ENCODE data around the gene MOV10L1.

- no peak for TF ChIP-seq CTCF (IDR thresholded peaks at IDR 0.05)
- TF ChIP-seq POLR2A (IDR thresholded peaks at IDR 0.05), result no peak
Observed at GRCh38 chr22:50051930-50052329, 37.9 kb upstream of the MOV10L1 start.

Data from lower leg skin (tissue), 3 donors.